RCC 7860 (cell line): ENCODE results near the gene PMFBP1.

ENCODE experiments used
- DNase-seq: peaks from one replicate; pipeline ENCODE4 v3.0.0-alpha.2; 2015; ENCODE audit warnings: low spot score
- FAIRE-seq: peaks from 2 replicates; lab custom pipeline; 2012; peaks lifted over from hg19 to GRCh38; lab: Jason Lieb, UNC

The PMFBP1 gene

DNA sequence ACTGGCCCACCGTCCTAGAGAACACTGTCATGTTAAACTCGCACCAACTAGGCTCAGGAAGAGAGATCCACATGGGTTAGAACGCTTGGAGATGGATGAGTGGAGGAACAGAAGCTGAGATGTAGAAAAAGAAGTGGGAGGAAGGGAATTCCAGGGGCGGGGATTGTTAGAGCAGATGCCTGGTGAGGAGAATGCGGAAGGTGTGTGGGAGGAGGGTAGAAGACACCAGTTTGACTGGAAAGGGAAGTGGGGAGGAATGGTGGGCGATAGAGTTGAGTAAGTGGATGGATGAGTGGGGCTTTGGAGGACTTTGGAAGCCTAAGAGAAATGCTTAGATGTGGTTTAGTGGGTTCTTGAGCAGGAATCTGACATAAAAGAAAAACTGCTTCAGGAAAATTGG lies 40.9 kb downstream of the PMFBP1 start:
- FAIRE-seq (no peak), DNase-seq (no peak)

DNA sequence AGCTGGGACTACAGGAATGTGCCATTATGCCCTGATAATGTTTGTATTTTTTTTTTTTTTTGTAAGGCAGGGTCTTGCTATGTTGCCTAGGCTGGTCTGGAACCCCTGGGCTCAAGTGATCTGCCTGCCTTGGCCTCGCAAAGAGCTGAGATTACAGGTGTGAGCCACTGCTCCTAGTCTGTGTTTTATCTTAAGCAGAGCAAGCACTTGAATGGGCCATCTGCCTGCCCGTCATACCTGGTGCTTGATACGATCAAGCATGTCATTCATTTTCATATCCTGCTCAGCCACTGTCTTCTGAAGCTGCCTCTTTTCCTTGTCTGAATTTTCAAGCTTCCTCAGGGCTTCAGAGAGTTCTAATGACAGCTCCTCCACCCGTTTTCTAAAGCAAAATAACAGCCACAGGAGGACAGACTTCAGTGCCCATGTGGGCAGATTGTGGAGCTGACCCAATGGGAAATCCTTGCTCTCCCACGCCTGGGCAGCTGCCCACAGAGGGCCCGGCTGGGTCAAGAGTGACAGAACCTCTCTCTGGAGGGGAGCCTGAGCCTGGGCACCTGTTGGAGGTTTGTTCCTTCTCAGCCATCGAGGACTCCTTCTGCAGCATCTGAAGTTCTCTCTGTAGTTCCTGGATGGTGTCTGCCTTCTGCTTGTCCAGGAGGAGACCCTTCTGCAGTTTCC lies 41.8 kb downstream of the PMFBP1 start:
- DNase-seq = no peak
- FAIRE-seq = no peak

DNA sequence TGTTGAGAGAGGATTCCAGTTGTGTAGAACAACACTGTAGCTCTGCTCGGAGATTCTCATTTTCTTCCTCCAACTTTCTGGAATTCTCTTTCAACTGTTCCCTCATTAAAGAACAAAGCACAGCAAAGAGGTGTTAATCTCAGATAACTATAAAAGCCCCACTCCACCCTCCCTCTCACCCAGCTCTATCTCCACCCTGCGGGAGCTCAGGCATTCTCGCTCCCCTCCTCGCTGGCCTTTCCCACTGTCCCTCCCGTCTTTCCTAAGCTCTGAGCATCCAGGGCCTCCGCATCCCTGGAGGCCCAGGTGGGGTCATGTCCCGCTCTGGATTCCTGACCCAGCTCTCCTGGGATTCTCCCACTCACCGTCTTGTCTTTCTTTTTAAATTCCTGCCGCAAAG lies 43.3 kb downstream of the PMFBP1 start:
- DNase-seq = no peak
- no peak for FAIRE-seq

DNA sequence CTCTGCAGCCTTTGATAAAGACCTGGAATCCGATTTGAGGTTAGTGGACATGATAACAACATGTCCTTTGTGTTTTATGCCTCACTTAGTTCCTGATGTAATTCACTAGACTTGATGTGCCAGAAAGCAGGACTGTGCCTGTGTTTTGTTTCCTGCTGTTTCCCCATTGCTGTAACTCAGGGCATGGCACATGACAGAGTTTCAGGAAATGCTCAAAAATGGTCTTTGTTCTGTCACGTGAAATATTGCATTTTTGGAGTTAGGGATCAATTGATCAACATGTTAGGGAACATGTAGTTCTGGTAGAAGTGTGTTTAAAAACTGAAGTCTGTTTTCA lies 45.6 kb downstream of the PMFBP1 start:
- DNase-seq = no peak
- FAIRE-seq = no peak

DNA sequence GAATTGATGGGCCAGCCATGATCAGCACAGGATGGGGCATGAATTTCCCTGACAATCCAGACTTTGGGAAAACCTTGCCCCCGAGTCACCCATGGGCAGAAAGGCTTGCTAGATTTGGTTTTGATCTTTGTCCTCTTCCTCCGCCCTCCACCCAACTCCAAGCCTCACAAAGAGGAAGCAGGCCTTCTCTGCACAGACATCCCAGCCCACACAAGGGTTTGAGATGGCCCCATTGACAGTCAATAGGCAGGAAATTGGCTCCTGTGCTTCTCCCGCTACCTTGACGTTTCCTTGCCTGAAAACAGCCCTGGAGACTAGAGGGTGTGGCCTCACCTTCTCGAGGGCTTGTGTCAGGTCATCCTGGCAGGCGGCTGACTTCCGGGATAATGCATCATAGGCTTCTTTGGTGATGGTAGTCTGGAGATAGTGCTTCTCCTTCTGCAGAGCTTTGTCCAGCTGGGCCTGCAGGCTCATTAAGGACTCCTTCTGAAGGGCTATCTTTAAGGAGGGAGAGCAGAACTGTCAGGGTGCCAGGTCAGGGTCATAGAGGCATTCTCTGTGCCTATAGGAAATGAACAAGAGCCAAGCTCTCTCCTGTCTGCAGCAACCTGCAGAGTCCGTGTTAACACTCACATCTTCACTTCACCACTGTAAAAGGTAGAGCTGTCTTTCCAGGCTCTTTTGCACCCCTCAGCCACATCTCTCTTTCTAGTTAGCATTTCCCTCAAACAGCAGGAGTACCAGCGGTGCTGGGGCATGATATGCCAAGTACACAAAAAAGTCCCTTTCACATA lies 46.1 kb downstream of the PMFBP1 start:
- no peak for FAIRE-seq
- no peak for DNase-seq

DNA sequence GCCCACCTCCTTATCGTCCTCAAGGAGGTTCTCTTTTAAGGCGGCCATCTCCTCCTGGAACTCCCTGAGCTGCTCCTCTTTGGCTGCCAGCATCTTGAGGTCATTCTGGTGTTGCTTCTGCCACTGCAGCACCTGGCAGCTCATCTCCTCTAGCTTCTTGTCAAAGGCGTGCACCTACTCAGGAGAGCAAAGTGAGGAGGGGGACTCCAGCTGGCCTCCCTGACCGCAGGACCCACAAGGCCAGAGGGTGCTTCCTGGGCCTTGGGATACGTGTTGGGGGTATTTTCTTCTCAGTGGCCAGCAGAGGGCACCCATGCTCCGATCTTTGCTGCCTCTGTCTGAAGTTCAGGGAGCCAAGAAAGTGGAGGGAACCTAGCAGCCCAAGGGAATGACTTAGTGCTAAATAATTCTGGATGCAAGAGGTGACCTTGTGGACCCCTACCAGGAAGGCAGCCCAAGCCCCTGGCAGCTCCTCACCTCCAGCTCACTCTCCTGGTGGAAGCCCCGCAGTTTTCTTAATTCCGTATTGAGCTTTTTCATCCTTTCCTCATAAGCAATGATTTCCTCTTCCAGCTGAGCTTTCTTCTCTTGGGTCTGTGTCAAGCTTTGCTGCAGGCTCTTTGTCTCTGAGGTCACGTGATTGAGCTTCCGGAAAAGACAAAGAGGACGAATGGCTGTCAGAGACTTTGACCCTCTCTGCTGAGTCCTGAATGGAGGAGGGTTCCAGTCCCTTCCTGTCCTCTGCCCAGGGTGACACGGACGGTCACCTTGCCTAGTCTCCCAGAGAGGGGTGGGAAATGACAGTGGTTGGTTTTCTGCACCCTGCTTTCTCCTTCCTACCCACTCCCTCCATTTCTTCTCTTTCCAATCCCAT lies 47.0 kb downstream of the PMFBP1 start:
- DNase-seq (peak; percentile 48), FAIRE-seq (no peak)

DNA sequence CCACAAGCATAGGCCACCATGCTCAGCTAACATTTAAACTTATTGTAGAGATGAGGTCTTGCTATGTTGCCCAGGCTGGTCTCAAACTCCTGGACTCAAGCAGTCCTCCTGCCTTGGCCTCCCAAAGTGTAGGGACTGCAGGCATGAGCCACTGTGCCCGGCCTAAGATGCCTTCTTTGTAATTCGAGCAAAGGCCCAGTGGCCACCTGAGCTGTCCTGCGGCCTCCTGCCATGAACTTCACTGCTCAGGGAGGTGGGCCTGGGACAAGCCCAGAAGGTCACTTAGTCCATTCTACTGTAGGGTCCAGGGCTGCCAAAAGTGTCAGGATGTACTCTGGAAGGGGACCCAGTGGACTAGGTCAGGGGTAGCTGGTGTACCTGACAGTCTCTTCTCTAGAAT lies 47.8 kb downstream of the PMFBP1 start:
- FAIRE-seq (no peak), DNase-seq (no peak)

DNA sequence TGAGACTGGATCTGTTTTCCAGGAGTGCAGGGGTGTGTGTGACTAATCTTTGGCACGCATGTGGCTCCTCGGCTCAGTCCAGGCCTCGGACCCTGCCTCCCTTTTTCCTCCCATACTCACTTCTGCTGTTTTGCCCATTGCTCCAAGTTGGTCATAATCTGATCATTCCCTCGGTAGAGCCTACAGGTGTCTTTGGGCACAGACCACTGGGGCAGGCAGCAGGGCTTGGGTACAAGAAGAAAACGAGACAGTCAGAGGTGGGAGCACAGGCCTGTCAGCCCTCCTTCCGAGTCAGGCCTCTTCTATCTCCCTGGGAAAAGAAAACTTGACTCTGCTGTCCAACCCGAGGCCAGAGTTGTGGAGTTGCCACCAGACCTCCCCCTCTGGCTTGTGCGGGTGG lies 48.5 kb downstream of the PMFBP1 start:
- DNase-seq (no peak), FAIRE-seq (no peak)

DNA sequence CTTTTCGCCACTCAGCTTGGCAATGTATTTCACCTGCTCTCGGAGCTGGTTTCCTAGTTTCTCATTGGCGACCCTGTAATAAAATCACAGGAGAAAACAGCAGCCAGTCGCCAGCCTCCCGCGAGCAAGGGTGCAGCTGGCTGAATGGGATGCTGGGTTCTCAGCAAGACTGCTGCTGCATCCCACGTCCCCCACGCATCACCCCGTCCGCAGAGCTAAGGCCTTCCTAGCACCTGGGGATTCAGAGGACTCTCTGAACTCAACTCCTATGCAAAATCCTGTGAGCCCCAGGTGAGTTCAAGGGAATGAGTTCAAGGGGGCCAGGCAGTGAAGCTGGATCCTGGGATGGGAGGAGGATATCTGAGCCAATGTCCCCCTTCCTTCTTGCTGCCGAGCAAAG lies 49.0 kb downstream of the PMFBP1 start:
- no peak for DNase-seq

DNA sequence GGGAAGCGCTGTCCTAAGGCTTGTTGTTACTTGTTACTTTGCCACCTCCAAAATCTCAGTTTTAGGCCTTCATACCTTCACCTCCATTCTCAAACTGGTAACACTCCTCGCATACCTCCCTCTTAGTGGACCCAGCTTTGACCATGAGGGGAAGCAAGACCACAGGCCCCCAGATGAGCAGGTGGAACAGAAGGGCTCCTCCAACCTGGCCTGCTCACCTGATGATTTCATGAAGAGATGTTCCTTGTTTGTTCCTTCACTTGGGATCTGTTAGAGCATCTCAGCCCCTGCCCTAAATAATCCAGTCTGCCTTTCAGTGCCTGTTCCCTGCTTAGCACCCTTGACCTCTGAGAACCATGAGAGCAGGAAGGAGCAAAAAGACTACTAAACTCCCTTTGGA lies 49.6 kb downstream of the PMFBP1 start:
- DNase-seq (no peak), FAIRE-seq (no peak)

More for the DNA sequence above, 49.0 kb downstream of the PMFBP1 start:
- no peak for FAIRE-seq

DNA sequence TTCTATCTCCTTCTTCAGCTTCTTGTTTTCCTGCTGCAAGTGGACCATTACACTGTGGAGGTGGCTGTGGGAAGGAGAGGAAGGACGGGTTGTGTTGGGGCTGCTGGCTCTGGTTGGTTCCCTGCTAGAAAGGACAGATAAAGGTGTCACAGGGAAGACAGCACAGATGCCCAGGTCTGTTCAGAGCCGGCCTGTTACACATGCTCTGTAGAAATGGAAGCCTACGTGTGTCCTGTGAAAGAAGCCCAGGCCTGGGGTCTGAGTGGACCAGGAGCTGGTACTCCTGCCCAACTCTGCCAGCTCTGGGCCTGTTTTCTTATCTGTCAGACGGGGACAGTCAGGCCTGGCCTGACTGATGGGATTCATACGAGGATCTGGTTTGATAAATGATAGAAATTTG lies 51.9 kb downstream of the PMFBP1 start:
- no peak for FAIRE-seq

DNA sequence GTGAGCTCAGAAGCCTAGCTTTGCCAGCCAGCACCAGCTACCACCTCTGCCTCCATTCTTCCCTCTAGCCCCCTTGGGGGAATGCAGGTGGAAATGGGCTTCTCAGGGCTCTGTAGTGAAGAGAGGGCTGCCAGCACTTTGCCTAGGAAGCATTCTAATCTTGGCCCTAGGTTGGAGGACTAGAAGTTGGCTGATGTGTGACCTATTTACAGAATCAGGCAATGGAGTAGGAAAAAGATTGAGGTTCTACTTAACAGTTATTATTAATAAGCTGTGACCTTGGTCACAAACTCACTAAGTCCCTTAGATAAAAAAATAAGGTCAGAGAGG lies 58.4 kb downstream of the PMFBP1 start:
- FAIRE-seq = no peak
- no peak for DNase-seq

More for the DNA sequence above, 51.9 kb downstream of the PMFBP1 start:
- no peak for DNase-seq

DNA sequence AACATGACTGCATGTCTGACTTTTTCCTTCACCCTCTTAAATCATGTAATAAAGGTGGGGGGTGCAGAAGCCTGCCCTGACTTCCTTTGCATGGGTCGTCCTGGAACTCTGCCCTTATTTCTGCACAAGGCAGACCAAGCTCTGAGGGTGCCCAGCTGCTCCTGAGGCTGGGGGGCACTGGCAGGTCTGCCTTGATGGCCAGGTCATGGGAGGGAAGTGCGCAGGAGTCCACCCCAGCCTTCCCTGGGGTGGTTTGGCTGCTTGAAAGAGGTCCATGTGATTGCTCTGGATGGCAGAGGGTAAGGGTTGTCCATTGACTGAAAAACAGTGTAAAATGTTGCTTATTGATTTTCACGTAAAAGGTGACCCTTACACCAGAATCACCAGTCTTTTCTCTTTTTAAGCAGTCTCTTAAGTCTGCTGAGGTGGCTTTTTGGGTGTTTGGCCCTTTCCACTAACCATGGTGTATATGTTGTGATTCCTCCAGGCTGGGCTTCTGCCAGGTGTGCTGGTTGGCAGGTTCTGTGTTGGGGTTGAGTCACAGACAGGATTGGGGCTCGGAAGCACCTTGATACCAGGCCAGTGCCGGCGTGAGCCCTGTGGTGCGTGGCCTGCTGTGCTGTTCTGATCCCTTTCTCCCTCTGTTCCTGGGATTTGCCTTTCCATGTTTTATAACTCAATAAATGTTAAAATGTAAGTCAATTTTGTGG lies 58.9 kb downstream of the PMFBP1 start:
- DNase-seq (no peak), FAIRE-seq (no peak)

DNA sequence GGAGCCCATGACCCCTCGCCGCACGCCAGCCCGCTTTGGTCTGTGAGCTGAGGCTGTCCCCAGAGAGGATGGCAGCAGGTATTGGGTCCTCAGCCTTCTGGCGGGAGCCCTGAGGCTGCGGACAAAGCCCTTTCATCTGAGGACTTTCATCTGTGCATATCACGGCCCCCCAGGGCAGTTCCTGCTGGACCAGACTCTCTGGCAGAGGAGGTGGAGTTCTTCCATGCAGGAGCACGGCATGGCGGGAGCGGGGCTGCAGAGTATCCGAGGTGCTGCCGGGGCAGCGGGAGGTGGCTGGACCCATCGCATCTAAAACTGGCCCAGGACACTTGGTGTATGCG lies 59.5 kb downstream of the PMFBP1 start:
- DNase-seq (no peak), FAIRE-seq (no peak)

DNA sequence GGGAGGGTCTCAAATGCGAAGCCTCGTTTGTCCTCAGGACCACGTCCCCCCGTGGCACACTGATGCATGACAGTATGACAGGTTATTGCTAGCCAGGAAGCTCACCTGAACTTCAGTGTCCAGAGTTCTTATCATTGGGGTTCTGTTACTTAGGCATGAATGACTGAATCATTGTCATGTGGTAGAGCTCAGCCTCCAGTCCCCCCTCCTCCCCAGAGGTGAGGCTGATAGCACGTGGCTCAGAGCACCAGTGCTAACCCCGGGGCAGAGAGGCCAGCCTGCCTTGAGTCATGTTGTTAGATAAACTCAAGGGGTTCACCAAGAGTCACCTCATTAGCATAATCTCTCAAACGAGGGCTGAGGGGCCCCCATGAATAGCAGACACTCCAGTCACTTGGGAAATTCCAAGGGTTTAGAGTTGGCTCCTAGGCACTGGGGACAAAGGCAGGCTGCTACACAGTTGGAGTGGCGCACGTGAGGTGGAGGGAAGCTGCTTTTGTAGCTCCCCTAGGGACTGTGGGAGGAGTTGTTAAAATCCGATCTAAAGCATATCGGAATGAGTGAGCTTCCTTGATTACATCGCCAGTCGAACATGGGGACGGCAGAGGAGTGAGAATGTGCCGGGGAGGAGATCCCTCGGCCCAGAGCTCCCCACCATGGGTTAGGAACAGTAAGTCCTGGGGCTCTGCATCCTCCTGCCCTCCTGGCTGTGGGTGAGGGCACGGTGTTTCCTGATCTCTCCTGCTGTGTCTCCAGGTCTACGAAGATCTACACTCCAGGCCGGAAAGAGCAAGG lies 60.1 kb downstream of the PMFBP1 start:
- no peak for FAIRE-seq
- DNase-seq = no peak

DNA sequence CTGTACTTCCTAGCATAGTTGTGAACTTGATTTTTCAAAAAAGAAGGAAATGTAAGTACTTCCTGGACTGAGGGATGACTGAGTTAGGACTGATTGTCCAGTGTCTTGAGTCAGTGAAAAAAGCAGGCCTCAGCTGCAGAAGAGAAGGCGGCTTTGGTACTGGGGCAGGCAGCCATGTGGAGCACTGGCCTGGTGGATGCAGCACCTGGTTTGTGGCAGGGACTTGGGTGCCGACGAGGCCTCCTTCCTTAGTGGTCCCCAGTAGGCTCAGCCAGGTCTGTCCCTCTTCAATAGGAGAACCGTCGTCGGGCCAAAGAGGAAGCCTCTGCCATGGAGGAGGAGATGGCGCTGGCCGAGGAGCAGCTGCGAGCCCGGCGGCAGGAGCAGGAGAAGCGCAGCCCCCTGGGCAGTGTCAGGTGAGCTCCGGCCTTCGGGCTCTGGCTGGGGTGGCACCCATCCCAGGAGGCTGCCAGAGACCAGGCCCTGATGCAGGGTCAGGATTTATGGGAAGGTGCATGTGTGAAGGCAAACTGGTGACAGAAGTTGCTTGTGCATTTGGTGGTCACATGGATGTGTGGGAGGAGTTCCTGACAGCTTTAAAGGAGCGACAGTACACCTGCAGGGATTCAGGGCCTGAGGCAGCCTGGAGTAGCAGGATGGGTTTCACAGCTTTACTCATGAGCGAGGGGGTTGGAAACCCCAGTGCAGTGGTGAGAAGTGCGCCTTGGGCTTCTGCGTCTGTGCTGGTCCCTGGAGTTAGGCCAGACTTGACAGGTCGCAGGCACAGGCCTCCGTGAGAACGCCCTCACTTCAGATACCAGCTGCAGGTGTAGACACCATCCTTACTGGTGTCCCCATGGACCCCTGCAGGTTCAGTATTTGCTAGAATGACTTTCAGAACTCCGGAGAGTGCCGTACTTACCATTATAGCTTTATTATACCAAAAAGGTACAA lies 61.0 kb downstream of the PMFBP1 start:
- DNase-seq (no peak), FAIRE-seq (no peak)

DNA sequence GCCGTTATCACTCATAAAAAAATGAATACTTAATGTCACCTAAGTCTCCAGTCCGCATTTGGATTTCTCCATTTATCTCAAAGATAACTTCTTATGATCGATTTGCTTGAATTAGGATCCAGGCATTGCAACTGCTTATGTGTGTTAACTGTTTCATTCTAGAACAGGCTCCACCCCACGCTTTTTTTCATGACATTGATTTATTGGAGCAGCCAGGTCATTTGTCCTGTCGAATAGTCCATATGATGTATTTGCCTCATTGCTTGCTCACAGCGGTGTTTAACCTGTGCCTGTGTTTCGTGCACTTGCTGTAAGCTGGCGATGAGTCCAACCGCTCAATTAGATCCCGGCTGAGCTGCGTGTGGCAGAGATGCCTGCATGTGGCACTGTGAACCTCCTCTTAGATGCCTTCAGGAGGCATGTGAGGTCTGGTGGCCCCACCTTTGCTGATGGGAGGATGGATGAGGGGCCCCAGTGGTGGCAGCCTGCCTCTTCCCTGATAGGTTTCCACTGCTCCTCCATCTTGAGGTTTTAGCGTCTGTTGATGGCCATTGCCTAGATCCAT lies 61.9 kb downstream of the PMFBP1 start:
- FAIRE-seq = no peak
- DNase-seq = no peak

DNA sequence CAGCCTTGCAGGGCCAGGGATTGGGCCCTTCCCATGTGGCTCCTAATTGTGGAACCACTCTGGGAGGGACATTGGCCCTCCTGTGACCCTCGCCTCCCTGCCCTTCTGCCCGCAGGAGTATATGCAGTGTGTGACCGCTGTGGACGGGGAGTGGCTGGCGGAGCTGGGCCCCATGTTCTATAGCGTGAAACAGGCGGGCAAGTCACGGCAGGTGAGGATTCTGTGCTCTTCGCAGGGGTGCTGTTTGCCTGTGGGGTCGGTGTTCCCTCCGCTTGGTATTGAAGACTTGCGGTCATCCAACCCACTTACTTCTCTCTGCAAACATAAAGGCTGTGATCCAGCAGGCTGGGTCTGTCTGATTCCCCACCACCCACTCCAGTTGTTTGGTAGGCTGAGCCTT lies 62.7 kb downstream of the PMFBP1 start:
- FAIRE-seq = no peak
- no peak for DNase-seq
